Tongue (tissue), 2 donors: ENCODE results near the gene FZD4. TPM values are rescaled to one million over a fixed set of nuclear protein-coding genes. Genes with fewer than 3 reads are reported as not detected.
"Not testable (repeated sequence)": the region's sequence is repeated elsewhere in the genome, so short reads cannot be mapped to it uniquely, and the experiment has no call there.

Experiments
- DNase-seq: peaks from one replicate; pipeline ENCODE4 v3.0.0-alpha.2; 2015
- total RNA-seq: library from RNA; depleted of rRNA; stranded (reverse); fragments of >200 nt; gene quantifications from one replicate; pipeline ENCODE4 v1.2.3, GENCODE V29; 2014

Gene FZD4
- 59.5 TPM for total RNA-seq

DNA sequence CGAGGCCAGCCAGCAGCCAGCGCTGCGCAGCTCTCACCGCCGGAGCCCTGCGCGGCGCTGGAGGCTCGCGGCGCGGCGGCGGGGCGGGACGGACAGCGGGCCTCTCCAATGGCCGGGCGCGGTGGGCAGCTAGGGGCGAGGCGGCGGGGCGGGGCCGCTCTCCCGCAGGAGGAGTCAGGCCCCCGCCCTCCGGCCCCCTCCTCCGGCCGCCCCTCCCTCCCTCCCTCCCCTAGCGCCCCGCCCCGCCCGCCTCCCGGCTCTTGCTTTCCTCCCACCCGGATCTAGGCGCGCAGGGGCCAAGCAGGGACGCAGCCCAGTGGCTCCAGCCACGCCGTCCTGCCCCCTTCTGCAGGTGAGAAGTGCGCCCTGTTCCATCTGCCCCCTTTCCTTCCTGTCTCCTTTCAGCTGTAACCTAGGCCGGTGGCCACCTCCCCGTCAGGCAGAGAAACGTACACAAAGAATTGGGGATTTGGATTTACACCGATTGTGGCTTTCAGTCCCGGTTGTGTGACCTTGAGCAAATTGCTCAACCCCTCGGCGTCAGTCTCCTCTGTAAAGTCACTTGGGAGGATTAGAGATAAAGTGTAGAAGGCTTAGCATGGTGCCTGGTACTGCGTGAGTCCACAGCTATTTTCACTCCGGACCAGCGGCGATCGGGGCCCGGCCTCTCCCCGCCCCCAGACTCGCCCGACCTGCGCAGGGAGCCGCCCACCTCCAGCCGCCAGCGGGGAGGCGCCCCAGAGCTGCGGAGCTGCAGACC is at the start of gene FZD4:
TSS of gene FZD4 (minus strand) at position 35 of the 760 bp plus-strand sequence. CDS start 310 bp downstream, outside the sequence.
- DNase-seq = peak; percentile 97

DNA sequence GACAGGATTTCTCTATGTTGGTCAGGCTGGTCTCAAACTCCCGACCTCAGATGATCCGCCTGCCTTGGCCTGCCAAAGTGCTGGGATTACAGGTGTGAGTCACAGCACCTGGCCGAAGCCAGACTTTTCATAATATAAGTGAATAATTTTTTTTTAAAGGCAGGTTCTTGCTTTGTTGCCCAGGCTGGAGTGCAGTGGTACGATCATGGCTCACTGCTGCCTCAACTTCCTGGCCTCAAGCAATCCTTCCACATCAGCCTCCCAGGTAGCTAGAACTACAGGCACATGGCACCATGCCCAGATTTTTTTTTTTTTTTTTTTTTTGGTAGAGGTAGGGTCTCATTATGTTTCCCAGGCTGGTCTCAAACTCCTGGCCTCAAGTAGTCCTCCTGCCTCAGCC is 49.1 kb upstream of the FZD4 start:
- not testable (repeated sequence) for DNase-seq

DNA sequence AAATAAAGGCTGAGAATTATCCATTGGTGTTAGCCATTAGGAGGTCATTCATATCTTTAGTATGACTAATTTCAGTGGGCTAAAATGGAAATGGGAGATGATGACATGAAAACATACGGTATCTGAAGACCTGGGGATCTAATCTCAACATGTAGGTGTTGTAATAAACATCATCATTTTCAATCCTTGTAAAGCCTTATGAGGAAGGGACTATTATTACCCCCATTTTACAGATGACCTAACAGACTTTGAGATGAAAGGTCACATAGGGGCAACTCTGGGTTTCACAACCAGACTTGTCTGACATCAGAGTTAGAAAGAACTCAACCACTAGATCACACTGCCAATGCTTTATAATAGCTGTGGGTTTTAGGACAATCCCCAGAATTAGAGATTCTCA is 47.7 kb upstream of the FZD4 start:
- DNase-seq = no peak

DNA sequence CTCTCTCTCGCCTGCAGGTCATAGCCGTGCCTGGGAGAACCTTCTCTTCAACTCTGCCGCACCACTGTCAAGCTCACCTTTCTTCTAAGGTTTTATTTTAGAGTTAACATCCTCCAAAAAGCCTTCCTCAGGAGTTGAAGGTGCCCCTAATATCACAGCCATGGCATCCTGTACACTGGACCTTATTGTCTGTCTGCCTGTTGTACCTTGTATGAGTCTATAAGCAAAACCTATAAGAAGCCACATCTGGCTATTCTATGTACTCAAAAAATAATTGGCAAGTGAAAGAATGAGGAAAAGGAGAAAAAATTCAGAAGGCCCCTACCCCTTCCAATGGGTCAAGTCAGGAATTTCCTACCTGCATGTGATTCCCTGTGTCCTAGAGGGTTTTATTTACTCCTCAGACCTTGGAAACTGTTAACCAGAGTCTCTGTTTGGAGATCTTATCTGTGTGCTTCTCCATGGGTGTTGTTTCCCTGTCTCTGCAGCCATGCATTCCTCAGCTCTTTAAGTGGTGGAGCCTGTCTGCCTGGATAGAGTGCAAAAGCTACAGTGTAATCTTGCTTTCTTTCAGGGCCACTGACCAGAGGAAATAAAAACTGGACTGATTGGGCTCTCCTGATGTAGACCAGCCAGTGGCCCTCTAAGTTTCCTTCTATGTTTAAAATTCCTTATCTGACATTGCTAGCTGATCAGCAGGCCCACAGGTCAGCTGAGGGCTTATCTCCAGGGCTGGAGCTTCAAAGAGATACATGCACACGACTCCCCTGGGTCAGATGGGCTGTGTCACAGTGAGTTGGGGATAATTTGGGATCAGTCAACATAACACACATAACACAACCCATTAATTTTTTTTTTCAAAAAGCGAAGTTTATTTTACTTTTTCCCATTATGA is 44.9 kb upstream of the FZD4 start:
- DNase-seq = no peak

DNA sequence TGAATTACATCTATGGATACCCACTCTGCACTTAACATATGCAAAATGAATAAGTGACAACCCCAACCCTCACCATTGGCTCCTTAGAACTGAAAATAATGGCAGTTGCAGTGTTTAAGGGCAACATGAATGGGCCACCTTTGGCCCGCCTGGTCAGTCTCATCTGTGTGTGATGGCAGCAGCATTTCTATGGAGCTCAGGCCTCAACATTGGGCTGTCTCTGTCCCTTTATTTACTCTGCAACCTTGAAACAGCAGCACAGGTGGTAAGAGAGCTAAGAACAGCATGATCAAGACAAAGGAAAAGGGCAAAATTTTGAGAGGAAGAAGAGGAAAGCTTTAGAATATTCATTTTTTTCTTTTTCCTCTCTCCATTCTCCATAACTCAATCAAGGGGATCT is 44.2 kb upstream of the FZD4 start:
- DNase-seq = no peak

DNA sequence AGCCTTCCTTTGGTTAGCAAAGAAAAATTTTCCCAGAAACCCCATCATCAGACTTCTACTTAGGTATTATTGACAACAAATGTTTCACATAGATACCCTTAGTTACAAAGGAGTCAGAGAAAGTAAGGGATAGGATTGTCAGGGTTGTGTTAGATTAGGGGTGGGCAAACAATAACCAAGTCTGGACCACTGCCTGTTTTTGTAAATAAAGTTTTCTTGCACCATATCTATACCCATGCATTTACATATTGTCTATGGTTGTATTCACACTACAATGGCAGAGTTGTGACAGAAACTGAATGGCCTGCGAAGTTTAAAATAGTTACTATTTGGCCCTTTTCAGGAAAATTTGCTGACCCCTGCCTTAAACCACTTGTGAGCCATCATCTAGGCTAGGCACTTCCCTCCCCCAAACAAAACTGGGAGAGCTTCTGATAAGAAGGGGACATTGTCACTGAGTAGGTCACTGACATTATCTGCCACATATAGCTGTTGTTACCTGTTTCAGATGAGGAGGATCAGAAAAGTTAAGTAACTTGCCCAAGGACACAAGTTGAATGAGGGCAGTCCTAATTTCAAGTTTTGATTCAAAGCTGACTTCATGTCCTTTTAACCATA is 41.9 kb upstream of the FZD4 start:
- DNase-seq = no peak

DNA sequence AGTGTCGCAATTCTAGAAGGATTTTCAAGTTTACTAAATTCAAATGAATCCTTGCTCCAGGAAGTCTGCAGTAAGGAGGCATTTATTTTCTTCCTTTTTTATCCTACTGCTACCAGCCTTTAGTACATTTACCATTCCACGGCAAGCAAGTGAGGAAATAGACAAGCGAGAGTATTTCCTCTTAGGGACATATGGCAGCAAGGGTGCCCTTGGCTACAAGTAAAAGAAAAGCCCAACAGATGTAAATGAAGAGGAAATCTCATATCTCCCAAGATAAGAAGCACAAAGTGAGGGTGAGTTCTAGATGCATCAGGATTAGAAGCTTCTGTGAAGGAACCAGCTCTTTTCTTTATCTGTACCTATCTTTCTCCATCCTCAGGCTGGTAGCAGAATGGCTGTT is 37.8 kb upstream of the FZD4 start:
- DNase-seq = no peak

DNA sequence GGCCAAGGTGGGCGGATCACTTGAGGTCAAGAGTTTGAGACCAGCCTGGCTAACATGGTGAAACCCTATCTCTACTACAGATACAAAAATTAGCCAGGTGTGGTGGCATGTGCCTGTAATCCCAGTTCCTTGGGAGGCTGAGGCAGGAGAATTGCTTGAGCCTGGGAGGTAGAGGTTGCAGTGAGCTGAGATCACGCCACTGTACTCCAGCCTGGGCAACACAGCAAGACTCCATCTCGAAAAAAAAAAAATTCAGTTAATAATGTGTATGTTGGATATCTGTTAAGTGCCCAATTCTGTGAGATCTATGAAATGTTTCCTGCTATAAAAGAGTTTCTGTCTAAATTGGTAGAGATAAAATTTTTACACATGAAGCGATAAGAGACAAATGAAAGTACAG is 37.1 kb upstream of the FZD4 start:
- DNase-seq = not testable (repeated sequence)

DNA sequence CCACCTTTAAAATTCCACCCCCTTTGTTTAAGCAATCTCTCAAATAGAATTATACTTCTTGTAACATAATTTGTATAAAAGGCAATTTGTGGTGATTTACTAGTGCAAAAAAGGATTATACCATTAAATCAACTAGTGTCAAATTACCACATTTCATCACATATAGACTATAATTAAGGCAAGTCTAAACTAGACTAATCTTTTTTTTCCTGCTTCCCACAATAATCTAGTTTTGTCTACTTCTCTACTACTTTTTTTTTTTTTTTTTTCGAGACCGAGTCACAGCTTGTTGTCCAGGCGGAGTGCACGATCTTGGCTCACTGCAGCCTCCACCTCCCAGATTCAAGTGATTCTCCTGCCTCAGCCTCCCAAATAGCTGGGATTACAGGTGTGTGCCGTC is 36.1 kb upstream of the FZD4 start:
- DNase-seq = no peak

DNA sequence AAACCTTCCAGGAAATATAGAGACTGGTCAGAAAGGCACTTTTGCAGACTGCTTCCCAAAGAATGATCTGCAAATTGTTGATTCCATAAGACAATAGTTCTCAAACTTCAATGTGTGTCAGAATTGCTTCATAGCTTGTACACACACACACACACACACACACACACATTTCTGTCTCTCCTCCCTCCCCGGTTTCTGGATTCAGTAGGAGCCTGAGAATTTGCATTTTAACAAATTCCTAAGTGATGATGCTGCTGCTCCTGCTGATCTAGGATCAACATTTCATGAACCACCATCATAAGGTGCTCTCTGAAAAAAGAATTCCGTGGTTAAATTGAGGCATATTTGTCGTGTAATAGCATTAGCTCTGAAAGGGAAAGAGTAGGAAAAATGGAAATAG is 35.3 kb upstream of the FZD4 start:
- DNase-seq = peak; percentile 49

DNA sequence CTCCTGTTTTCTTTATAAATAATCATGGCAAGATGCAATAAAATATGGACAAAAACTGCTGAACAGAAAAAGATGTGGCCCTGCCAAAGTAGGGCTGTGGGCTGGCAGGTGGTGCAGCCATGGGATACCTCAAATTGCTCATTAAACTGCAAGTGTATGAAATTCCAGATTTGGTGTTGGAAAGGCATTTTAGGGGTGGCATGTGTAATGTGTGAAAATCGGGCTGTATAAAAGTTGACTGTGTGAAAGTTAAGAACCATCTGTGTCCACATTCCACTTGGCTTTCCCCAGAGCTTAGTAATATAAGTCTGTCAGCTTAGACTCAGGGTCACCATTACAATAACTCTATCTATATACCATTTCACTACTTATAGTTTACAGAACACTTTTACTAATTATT is 34.8 kb upstream of the FZD4 start:
- DNase-seq = peak; percentile 85

DNA sequence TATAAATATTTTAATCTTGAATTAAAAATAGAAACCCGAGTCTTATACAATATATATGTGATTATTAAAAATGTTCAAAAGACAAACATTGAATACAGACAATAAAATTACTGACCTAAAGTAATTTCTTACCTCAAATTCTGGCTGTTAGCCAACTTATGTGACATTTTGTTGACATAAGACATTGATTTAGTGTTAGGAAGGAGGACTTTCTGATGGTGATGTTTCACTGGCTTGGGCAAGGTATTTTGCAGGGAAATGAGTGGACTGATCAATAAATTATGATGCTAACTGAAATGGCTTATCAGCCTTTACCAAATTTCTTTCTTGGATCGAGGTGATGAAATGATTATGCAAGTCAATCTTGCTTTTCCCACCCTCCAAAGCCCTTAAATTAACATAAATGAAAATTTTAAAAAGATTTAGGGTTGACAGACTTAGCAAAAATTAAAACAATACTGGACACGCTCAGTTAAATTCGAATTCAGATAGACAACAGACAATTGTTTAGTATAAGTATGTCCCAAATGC is 33.2 kb upstream of the FZD4 start:
- DNase-seq = no peak

DNA sequence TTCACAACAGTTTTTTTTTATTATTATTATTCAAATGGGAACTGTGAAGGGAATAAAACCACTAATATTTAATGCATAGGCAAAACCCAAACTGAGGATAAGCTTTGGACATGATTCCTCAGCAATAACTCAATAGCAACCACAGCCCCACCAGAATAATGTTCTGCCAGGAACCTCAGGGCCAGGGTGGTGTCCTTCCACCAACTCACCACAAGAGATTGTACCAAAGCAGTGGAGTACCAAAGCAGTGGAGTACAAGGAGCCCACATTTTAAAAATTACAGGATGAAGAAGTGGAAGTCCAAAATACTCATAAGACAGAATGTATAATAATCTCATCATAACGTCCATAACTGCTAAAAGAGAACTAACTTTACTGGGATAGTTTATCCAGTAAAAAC is 32.5 kb upstream of the FZD4 start:
- DNase-seq = no peak

DNA sequence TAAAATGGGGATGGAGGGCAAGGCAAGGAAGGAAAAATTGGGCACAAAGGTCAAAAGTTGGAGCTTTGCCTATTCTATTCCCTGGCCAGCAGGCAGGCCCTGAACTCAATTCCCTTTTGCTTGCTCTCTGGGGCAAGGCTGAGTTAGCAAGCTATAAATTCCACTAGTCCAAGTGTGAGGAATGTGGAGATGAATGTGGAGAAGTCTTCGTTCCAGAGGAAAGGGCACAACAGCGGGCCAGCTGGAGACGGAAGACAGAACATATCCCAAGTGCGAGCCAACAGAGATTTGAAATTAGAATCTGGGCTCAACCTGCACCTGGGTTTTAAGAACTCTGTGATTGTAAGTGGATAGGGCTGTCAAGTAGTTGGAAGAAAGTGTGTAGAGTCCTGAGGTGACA is 29.5 kb upstream of the FZD4 start:
- DNase-seq = peak; percentile 46

DNA sequence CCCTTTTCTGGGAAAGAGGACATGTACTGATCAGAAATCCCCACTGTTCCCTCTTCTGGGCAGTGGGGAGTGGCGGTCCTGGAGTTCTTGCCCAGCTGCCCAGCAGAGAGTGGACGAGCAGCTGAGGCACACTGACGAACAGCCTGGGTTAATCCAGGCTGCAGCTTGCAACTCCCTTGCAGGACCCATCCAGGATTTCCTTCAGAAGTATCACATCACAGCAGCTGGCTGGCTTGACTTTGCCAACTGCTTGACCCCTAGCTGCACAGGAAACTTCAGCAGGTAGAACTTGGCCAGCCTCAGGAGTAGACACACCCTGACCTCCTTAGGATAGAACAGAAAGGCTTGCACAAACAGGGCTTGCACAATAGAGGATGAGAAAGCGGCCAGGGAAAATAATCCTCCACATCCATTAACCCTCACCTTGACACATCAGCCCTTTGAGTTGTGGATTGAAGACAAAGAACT is 27.9 kb upstream of the FZD4 start:
- peak; percentile 73 for DNase-seq

DNA sequence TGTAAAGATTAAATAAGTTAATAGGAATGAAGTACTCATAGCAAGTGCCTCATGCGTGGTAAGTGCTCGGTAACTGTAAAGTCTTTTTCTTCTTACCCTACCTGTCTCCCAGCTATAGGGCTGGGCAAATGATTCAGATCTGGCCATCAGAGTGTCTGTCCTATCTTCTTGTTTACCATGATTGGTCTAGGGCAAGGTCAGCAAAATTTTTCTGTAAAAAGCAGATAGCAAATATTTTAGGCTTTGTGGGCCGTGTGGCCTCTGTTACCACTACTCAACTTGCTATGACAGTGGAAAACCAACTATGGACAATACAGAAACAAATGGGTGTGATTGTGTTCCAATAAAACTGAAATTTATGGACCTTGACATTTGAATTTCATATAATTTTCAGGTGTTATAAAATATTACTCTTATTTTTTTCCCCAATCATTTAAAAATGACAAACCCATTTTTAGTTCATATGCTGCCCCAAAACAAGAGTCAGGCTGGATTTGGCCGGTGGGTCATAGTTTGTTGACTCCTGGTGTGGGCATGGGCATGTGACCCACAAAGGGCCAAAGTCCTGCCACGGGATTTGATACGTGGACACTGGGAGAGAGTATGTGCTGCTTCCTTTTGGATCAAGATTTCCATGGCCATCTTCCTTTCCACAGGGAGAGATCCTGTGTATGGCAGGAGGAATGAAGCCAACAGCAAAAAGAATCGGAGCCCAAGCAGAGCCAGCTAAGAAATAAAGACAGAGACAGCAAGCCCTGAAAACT is 26.8 kb upstream of the FZD4 start:
- DNase-seq = no peak

DNA sequence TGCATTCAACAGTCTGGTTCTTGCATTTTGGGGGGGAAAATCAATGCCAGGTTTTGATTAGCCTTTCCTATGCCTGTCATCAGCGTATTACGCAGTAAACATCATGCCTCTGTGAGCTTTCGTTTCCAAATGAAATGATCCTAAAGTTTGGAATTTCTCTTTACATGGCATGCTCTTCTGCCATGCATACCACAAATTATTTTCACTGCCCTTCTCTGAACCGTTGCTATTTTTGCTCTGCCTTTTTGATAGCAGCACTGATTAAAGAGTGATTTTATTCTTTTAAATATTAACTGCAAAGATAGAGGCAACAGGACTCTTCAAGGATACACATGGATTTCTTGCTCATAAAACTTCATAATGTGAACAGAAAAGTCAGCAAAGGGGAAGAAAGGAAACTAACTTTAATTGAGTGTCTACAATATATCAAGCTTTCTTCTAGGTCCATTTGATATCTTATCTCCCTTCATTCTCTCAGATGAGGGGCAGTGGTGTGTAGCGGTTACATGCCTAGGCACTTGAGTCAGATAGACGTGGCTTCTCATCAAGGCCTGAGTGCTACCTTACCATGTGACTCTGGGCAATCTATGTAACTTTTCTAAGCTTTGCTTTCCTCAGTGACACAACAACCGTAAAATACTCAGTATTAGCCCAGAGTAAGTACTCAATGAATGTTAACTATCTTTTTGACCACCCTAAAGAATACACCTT is 25.0 kb upstream of the FZD4 start:
- DNase-seq = no peak

DNA sequence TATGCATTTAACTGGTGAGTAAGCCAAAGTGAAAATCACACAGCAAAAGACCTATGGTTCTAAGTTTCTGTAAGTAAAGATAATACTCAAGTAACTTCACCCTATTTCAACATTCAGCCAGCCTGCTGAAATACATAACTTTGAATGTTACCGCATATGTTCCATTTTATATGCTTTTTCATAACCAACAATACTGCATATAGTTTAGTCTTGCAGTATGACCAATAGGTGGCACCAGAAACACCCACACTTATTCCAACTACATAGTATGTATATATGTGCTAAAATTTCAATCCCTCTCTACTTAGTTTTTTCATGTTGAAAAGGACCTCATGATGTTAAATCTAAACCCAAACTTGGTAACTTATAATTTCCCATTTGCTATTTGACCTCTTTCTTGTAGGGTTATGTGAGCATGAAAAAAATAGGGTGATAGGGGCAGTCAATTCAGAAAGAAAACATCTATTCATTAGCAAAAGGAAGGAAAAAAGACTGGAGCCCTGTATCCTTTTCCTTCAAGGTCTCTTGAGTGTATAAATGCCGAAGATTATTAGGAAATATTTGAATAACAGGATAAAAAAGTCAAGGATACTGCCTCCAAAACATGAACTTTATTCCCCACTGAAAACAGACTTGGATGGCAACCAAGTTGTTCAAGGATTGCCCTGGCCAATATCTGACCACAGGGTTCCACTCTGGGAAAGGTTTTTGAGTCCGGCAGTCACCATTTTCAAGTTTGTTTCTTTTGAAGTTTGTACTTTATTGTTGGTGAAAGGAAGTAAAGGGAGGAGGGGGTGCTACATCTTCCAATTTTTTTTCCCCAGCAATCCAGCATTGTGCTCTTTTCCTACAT is 23.8 kb upstream of the FZD4 start:
- peak; percentile 53 for DNase-seq

DNA sequence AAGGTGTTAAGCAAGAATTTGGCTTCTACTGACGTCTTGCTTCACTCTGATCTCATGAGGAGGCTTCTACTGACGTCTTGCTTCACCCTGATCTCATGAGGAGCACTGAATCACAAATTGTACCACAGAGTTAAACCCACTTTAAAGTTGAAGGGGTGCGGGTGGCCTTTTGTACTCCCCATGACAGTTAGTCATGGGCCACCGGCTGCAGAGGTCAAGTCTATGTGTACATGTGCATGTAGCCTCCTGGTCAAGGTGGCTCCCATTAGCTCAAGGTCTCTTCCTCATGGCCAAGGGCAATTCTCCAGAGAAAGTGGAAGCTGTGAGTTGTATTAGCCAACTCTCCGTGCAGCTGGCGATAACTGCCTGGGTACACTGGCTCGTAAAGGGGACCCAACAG is 23.1 kb upstream of the FZD4 start:
- no peak for DNase-seq

DNA sequence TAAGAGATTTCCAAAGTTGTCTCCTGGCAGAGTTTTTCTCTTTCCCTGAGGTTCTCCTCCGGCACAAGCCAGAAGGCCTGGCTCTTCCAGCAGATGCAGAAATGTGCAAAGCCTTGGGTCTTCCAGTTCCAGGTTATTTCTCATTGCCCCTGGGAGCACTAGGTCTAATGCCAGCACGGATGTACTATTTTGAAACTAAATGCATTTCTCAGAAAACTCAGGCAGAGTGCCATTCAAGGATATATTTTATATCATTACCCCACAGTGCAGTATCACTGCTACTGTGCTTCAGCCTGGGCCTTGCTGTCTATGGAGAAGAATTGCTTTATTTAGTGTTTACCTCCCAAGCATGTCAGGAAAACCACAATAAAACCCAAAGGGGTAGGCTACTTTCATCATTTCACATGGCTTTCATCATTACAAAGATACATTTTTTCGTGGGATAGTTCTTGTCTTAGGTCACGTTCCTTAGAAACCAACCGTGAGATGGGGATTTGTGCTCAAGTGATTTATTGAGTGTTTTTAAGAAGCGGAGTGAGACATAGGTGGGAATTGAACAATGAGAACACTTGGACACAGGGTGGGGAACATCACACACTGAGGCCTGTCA is 22.4 kb upstream of the FZD4 start:
- DNase-seq = no peak
